Endothelial cell of umbilical vein (primary cell): ENCODE measurements around the gene NTN1. TPM values are rescaled to one million over a fixed set of nuclear protein-coding genes. Genes with fewer than 3 reads are reported as not detected.

Experiments used
- BruUV-seq: library from RNA; stranded (reverse); fragments of 400-500 nt; replicated peaks from 2 replicates; lab custom pipeline; 2021; lab: Mats Ljungman, UMichigan
- CTCF ChIA-PET: fragments of 300-600, 350-600 bp; sonication (Branson Sonifier 250); formaldehyde crosslinking; loops from one replicate; lab custom pipeline; 2021; ENCODE audit warnings: antibody characterized with exemption, inconsistent platforms; lab: Charles Lee
- POLR2A ChIA-PET: fragments of 300-600, 350-600 bp; sonication (Branson Sonifier 250); formaldehyde crosslinking; loops from one replicate; lab custom pipeline; 2021; ENCODE audit warnings: antibody characterized with exemption, inconsistent platforms; lab: Charles Lee
- DNase-seq: peaks from one replicate; pipeline ENCODE4 v3.0.0-alpha.2; 2011; ENCODE audit warnings: low read depth, low spot score
- FAIRE-seq: peaks from 2 replicates; lab custom pipeline; 2011; peaks lifted over from hg19 to GRCh38; lab: Jason Lieb, UNC
- H2AFZ ChIP-seq: 2 replicates; pipeline ENCODE4 v1.6.0; 2012; ENCODE audit warnings: low read depth, low read length, control low read depth, inconsistent platforms
- H3K27ac ChIP-seq: 2 replicates; pipeline ENCODE4 v1.5.1; 2011; ENCODE audit warnings: low read depth, mild to moderate bottlenecking, control low read depth, low read length, moderate library complexity; ENCODE audit not compliant: insufficient read depth
- H3K27me3 ChIP-seq, 2 experiments: 2 replicates each; pipeline versions ENCODE4 v1.6.0 to v1.6.1; 2011; ENCODE audit warnings: low read length in 2 of 2, mixed read lengths in 1 of 2; ENCODE audit not compliant: control insufficient read depth in 2 of 2, insufficient read depth in 2 of 2
- H3K36me3 ChIP-seq, 2 experiments: 2 replicates in 1 of 2; 3 replicates in 1 of 2; pipeline ENCODE4 v1.5.1; 2011; ENCODE audit warnings: low read length in 2 of 2, mild to moderate bottlenecking in 1 of 2, moderate library complexity in 1 of 2; ENCODE audit not compliant: control insufficient read depth in 2 of 2, insufficient read depth in 2 of 2; ENCODE audit errors: extremely low read depth in 1 of 2
- H3K4me1 ChIP-seq: 3 replicates; pipeline ENCODE4 v1.5.1; 2011; ENCODE audit warnings: mild to moderate bottlenecking, low read length; ENCODE audit not compliant: control insufficient read depth, insufficient read depth; ENCODE audit errors: extremely low read depth
- H3K4me2 ChIP-seq: 2 replicates; pipeline ENCODE4 v1.6.1; 2011; ENCODE audit warnings: low read length, control low read depth, mixed read lengths; ENCODE audit not compliant: insufficient read depth
- H3K4me3 ChIP-seq, 3 experiments: fragments of 200-600 bp in 1 of 3; sonication (generic), shearing (Covaris generic) in 1 of 3; replicated peaks in 1 of 3; 2 replicates each; pipeline ENCODE4 v1.5.1; 2011 to 2016; ENCODE audit warnings: control low read depth in 3 of 3, low read length in 3 of 3, mild to moderate bottlenecking in 2 of 3, inconsistent platforms in 1 of 3, low read depth in 1 of 3, moderate library complexity in 1 of 3; ENCODE audit not compliant: insufficient read depth in 1 of 3
- H3K79me2 ChIP-seq: 2 replicates; pipeline ENCODE4 v1.6.0; 2012; ENCODE audit warnings: low read length, inconsistent platforms; ENCODE audit not compliant: control insufficient read depth, insufficient read depth
- H3K9ac ChIP-seq: replicated peaks from 2 replicates; pipeline ENCODE3; 2011; ENCODE audit warnings: low read length, control low read depth; ENCODE audit not compliant: insufficient read depth; ENCODE audit errors: extremely low read depth
- H3K9me1 ChIP-seq: replicated peaks from 3 replicates; pipeline ENCODE4 v1.6.0; 2011; ENCODE audit warnings: mild to moderate bottlenecking, low read length; ENCODE audit not compliant: control insufficient read depth, insufficient read depth; ENCODE audit errors: extremely low read depth
- H3K9me3 ChIP-seq: replicated peaks from 2 replicates; pipeline ENCODE4 v1.5.1; 2012; ENCODE audit warnings: low read length, inconsistent platforms; ENCODE audit not compliant: control insufficient read depth, insufficient read depth
- H4K20me1 ChIP-seq: replicated peaks from 2 replicates; pipeline ENCODE3; 2011; ENCODE audit warnings: mild to moderate bottlenecking, low read length; ENCODE audit not compliant: control insufficient read depth, insufficient read depth; ENCODE audit errors: extremely low read depth
- CTCF ChIP-seq, 2 donors: IDR thresholded peaks; 1 replicate in 1 of 2; 2 replicates in 1 of 2; pipeline ENCODE4 v1.5.1; 2011; ENCODE audit warnings: low read length in 2 of 2, mild to moderate bottlenecking in 2 of 2, moderate library complexity in 2 of 2, control low read depth in 1 of 2, inconsistent platforms in 1 of 2, low read depth in 1 of 2; ENCODE audit not compliant: insufficient read depth in 1 of 2; ENCODE audit errors: extremely low read depth in 1 of 2
- EZH2 ChIP-seq: IDR thresholded peaks from 2 replicates; pipeline ENCODE4 v1.6.1; 2012; ENCODE audit warnings: borderline replicate concordance, low read depth, mild to moderate bottlenecking, moderate library complexity, low read length, inconsistent platforms; ENCODE audit not compliant: severe bottlenecking
- FOS ChIP-seq: IDR thresholded peaks from 2 replicates; pipeline ENCODE4 v1.6.1; 2011; ENCODE audit warnings: mild to moderate bottlenecking, low read length, moderate library complexity, borderline replicate concordance; ENCODE audit not compliant: insufficient read depth
- GATA2 ChIP-seq: IDR thresholded peaks from 2 replicates; pipeline ENCODE4 v1.7.0; 2011; ENCODE audit warnings: low read depth, mild to moderate bottlenecking, moderate library complexity, mixed read lengths, low read length; ENCODE audit not compliant: insufficient read length, insufficient read depth
- JUN ChIP-seq: IDR thresholded peaks from 2 replicates; pipeline ENCODE4 v1.6.1; 2011; ENCODE audit warnings: borderline replicate concordance, low read depth; ENCODE audit not compliant: insufficient read length, insufficient read depth
- MAX ChIP-seq: IDR thresholded peaks from 2 replicates; pipeline ENCODE4 v1.6.1; 2011; ENCODE audit not compliant: insufficient read depth, insufficient read length
- MYC ChIP-seq: IDR thresholded peaks from one replicate; pipeline ENCODE4 v1.6.1; 2011; ENCODE audit warnings: mild to moderate bottlenecking, low read depth, low read length
- POLR2A ChIP-seq: IDR thresholded peaks from 2 replicates; pipeline ENCODE4 v1.6.1; 2012; ENCODE audit warnings: low read depth, mild to moderate bottlenecking, control low read depth, low read length
- POLR2AphosphoS5 ChIP-seq: IDR thresholded peaks from 2 replicates; pipeline ENCODE4 v1.6.1; 2012; ENCODE audit warnings: low read depth, mild to moderate bottlenecking, control low read depth, low read length, moderate library complexity; ENCODE audit not compliant: insufficient read depth
- dilution Hi-C: fragments of 300-500 bp; cut with MboI; formaldehyde crosslinking; loops from one replicate; pipeline ENCODE4 v1.15.0; 2019; ENCODE audit warnings: low sequenced_read_pairs; ENCODE audit not compliant: extremely low pct_ligation_motif_present
- intact Hi-C: fragments of 100-400 bp; cut with micrococcal nuclease; formaldehyde crosslinking; loops from one replicate; pipeline ENCODE4 v1.10.0; 2022
- polyA plus RNA-seq, 4 experiments: library from polyadenylated mRNA; depleted of rRNA in 3 of 4; stranded (reverse) in 3 of 4; unstranded in 1 of 4; fragments of >200 nt; gene quantifications; 2 replicates each; pipeline versions ENCODE4 v1.2.1 to v1.2.3, GENCODE V29; 2011 to 2012; ENCODE audit warnings: missing spikeins in 1 of 4
- total RNA-seq: library from RNA; stranded (reverse); gene quantifications from 2 replicates; pipeline ENCODE4 v1.2.3, GENCODE V29; 2021

NTN1 gene
- total and polyA plus RNA-seq, 2 donors (not counting 3 experiments of a cell fraction or from before 2014, with no cell fraction given), result 0.10 to 0.18 TPM

GRCh38 chr17:9181640-9182039, 160.3 kb downstream of the NTN1 start:
- Histone ChIP-seq H3K9ac (no peak overlapping the region), H2AFZ (no peak overlapping the region), H3K9me3 (no peaks in the 10 kb centered on the region), H3K36me3 (no peaks in the 10 kb centered on the region), H3K27me3 (no peaks in the 10 kb centered on the region), H3K4me2 (no peak overlapping the region), H3K27ac (no peak overlapping the region), H3K4me3 (no peak overlapping the region), H3K9me1 (no peaks in the 10 kb centered on the region), H4K20me1 (no peaks in the 10 kb centered on the region), H3K4me1 (no peaks in the 10 kb centered on the region), H3K79me2 (no peaks in the 10 kb centered on the region)
- DNase-seq (no peak), FAIRE-seq (no peak)
- BruUV-seq, result no TSS peak
- intact Hi-C loops (no loop called here), dilution Hi-C loops (no loop called here)
- no peak for TF ChIP-seq FOS
- ChIA-PET POLR2A (no interaction called here), CTCF (no interaction called here)

- no TSS peak for BruUV-seq
- DNase-seq, result no peak
Observed at GRCh38 chr17:9183306-9183705, 162.0 kb downstream of the NTN1 start.

More at GRCh38 chr17:9183306-9183705, 162.0 kb downstream of the NTN1 start:
- Histone ChIP-seq H3K36me3 (no peaks in the 10 kb centered on the region), H3K4me1 (no peaks in the 10 kb centered on the region), H3K9me1 (no peaks in the 10 kb centered on the region), H3K9me3 (no peaks in the 10 kb centered on the region), H3K4me2 (no peak overlapping the region), H3K4me3 (no peak overlapping the region), H3K27ac (no peak overlapping the region), H3K27me3 (no peaks in the 10 kb centered on the region), H2AFZ (no peak overlapping the region), H3K9ac (no peak overlapping the region), H4K20me1 (no peaks in the 10 kb centered on the region), H3K79me2 (no peaks in the 10 kb centered on the region)
- intact Hi-C loops, result no loop called here
- CTCF ChIA-PET, result no interaction called here
- TF ChIP-seq JUN (no peak), MYC (no peak), CTCF (IDR thresholded peaks at IDR 0.05; ENCODE audit: extremely low read depth in 1 of 2, insufficient read depth in 1 of 2, low read depth in 1 of 2, low read length in 2 of 2) (no peak), POLR2A (no peak), GATA2 (no peak), EZH2 (no peak), MAX (no peak), FOS (no peak), POLR2AphosphoS5 (no peak)
- dilution Hi-C loops, result no loop called here
- POLR2A ChIA-PET, result no interaction called here
- FAIRE-seq, result no peak
